ENCODE measurements around the gene PRR19.

Gene PRR19

DNA sequence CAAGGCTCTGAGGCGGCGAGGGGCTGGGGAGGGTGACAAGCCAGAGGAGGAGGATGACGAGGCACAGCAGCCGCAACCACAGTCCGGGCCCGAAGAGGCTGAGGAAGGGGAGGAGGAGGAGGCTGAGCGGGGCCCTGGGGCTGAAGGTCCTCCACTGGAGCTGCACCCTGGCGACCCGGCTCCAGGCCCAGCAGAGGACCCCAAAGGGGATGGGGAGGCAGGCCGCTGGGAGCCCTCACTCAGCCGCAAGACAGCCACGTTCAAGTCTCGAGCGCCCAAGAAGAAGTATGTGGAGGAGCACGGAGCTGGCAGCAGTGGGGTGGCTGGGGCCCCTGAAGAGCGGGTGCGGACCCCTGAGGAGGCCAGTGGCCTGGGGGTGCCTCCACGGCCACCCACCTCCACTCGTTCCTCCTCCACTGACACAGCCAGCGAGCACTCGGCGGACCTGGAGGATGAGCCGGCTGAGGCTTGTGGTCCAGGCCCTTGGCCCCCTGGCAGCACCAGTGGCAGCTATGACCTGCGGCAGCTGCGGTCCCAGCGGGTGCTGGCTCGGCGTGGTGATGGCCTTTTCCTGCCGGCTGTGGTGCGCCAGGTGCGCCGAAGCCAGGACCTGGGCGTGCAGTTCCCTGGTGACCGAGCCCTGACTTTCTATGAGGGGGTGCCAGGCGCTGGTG, 29.9 kb upstream of the PRR19 start:
- DNase-seq = no peak

DNA sequence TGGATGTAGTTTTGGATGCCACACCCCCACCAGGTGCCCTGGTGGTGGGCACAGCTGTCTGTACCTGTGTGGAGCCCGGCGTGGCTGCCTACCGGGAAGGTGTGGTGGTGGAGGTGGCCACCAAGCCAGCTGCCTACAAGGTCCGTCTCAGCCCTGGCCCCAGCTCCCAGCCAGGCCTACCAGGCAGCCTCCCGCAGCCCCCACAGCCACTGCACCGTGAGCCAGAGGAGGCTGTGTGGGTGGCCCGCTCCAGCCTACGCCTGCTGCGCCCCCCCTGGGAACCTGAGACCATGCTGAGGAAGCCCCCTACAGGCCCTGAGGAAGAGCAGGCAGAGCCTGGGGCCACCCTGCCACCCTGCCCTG, 29.4 kb upstream of the PRR19 start:
- no peak for DNase-seq

DNA sequence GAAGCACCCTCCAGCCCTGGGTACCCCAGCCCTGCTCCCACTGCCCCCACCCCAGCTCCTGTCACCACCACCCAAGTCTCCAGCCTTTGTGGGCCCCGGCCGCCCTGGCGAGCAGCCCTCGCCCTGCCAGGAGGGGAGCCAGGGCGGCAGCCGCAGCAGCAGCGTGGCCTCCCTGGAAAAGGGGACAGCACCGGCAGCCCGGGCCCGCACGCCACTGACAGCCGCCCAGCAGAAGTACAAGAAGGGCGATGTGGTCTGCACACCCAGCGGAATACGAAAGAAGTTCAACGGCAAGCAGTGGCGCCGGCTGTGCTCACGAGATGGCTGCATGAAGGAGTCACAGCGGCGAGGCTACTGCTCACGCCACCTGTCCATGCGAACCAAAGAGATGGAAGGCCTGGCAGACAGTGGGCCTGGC, 28.9 kb upstream of the PRR19 start:
- DNase-seq = no peak

DNA sequence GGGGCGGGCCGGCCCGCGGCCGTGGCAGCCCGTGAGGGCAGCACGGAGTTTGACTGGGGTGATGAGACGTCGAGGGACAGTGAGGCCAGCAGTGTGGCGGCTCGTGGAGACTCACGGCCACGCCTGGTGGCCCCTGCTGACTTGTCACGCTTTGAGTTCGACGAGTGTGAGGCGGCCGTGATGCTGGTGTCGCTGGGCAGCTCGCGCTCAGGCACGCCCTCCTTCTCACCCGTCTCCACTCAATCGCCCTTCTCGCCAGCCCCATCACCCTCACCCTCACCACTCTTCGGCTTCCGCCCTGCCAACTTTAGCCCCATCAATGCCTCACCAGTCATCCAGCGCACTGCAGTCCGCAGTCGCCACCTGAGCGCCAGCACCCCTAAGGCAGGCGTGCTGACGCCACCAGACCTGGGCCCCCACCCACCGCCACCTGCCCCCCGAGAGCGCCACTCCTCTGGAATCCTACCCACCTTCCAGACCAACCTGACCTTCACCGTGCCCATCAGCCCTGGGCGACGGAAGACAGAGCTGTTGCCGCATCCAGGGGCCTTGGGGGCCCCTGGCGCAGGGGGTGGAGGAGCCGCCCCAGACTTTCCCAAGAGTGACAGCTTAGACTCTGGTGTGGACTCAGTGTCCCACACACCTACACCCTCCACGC, 28.4 kb upstream of the PRR19 start:
- DNase-seq = no peak

DNA sequence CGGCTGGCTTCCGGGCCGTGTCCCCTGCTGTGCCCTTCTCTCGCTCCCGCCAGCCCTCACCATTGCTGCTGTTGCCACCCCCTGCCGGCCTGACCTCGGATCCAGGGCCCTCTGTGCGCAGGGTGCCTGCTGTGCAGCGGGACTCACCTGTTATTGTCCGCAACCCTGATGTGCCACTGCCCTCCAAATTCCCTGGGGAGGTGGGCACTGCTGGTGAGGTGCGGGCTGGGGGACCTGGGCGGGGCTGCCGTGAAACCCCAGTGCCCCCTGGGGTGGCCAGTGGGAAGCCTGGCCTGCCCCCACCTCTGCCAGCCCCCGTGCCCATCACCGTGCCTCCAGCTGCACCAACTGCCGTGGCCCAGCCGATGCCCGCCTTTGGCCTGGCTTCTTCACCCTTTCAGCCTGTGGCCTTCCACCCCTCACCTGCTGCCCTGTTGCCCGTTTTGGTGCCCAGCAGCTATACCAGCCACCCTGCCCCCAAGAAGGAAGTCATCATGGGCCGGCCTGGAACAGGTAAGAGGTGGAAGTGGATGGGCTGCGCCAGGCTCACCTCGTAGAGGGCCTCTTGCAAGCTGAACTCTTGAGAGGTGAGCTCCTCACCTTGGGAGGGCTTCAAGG, 27.8 kb upstream of the PRR19 start:
- DNase-seq = no peak

DNA sequence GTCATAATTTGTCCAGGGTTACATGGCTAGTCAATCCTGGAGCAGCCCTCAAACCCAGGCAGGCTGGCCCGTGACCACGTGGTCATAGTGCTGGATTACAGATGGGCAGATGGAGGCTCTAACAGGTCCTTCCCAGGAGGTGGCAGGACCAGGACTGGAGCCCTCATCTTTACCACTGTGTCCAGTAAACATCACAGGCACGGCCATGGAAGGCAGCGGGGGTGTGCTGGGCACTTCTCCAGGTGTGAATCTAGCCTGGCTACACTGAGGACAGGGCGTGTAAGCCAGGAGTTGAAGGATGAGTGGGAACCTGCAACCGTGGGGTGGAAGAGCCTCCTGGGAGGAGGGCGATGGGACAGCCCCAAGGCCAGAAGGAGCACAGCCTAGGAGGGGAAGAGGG, 26.8 kb upstream of the PRR19 start:
- DNase-seq = no peak

DNA sequence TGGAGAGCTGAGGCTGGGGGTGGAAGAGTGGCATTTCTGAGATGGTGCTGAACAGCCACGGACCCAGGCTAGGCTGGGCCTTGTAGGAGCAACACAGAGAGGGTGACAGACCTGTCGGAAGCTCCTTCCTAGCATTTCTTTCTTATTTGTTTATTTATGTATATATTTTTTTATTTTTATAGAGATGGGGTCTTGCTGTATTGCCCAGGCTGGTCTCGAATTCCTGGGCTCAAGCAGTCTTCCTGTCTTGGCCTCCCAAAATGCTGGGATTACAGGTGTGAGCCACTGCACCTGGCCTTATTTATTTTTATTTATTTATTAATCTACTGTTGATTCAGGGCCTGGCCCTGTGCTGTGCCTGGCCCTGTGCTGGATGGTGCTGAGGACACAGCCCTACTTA, 26.4 kb upstream of the PRR19 start:
- DNase-seq = no peak

DNA sequence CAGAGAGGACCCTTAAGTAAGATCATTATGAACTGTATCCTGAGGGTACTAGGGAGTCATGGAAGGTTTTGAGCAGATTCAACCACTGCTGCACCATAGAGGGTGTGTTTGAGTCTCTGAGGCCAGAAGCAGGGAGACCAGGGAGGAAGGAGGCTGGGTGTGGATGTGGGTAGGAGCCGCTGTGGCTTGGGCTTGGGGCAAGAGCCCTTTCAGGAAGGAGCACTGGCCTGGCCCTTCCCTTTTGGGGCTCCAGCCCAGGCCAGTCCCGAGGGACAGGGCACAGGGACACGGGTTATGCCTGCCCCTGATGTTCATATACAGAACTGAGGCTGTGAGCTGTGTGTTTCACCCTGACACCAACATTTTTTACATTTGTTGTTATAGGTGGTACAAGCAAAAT, 25.6 kb upstream of the PRR19 start:
- DNase-seq = no peak

DNA sequence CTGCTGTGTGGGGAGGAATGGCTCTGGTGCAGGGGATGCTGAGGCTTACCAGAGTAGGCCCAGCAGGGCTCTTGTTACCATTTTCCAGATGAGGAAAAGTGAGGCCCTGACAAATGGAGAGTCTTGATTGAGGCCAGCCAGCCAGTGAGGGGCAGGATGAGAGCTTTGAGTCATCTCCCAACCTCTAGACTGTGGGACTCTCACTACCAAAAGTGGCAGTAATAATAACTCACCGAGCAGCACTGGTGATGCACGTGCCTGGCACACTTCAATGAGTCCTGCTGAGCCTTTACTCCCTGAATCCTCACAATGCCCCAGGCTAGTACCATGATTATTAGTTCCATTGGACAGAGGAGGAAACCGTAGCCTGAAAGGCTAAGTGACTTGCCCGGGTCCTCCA, 25.1 kb upstream of the PRR19 start:
- DNase-seq = no peak

DNA sequence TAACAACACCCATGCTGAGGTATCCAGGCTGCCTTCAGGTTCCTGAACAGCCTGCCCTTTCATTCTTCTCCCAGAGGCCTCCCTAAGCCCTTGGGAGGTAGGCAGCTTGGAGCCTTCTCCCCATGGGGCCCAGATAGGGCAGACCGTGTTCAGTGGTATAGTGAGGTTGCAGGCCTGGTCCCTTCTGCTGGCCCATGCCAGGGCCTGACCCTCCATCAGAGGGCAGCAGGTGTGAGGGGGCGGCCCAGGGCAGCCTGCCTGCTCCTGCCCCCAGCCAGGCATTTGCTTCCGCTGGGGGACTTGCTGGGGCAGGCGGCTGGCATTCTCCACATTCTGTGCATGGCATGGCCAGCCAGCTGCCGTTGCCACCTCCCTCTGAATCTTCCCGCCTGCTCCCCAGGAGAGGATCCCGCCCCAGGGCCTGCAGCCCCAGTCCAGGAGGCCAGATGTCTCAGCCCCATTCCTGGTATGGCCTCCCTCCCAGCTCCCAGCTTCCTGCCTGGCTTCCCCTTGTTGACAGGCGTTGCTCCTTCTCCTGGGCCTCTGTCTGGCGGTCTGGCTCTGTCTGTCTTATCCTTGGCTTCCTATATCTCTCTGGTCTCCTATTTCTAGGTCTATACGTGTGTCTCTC, 24.0 kb upstream of the PRR19 start:
- DNase-seq = no peak

DNA sequence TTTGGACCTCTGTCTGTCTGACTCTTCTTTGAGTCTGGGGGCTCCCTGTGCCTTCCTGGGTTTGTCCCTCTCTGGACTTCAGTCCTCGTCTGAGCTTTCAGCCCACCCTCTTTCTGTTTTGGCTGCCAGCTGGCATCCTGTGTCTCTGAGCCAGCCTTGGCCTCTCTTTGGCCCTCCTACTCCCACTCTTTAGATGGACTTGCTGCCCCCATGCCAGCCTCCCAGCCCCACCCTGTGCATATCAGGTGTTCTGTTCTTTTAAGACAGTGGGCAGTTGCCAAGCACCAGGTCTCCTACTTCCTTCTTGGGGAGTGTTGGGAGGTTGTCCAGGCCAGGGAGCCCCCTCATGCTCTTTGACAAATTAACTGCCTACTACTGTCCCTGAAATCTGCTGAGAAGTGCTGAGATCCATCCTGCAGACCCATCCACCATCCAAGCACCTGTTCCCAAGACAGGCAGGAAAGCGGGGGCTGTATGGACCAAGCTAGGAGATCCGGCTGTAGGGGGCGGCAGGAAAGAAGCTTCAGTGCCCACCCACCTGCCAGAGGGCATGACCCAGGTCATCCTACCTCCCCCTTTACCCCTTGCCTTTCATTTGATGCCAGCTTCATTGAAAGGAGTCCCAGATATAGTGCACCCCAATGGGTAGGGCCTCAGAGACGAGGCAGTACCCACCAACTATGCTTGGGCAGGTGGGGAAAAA, 23.3 kb upstream of the PRR19 start:
- no peak for DNase-seq

DNA sequence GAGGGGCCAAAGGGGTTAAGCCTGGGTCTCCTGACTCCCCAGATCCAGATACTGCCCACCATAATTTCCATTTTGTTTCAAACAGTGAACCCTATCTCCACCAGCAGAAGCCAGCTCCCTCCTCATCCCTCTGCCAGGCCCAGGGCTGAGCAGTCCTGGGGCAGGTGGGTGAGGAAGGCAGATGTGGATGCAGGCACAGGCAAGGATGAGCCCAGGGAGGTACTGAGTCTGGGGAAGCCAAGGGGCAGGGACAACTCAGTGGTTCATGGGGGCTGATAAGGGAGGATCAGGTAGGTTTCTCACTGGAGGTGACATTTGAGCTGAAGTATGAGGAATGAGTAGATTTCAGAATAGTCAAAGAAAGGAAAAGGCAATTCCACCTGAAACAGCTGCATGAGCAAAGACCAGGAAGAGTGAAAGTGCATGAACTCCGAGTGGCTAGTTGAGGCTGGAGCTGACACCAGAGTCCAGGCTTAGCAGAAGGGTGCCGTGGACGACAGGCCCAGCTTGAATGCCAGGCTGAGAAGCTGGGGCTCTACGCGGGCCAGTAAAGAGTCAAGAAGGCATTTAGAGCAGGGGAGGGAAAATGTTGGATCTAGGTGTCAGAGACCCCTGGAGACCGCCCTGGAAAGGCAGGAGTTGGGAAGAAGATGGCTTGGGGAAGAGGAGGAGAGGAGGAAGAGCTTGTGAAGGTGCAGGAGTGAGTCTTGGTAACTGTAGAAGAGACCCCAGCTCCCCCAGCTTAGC, 22.6 kb upstream of the PRR19 start:
- DNase-seq = no peak

DNA sequence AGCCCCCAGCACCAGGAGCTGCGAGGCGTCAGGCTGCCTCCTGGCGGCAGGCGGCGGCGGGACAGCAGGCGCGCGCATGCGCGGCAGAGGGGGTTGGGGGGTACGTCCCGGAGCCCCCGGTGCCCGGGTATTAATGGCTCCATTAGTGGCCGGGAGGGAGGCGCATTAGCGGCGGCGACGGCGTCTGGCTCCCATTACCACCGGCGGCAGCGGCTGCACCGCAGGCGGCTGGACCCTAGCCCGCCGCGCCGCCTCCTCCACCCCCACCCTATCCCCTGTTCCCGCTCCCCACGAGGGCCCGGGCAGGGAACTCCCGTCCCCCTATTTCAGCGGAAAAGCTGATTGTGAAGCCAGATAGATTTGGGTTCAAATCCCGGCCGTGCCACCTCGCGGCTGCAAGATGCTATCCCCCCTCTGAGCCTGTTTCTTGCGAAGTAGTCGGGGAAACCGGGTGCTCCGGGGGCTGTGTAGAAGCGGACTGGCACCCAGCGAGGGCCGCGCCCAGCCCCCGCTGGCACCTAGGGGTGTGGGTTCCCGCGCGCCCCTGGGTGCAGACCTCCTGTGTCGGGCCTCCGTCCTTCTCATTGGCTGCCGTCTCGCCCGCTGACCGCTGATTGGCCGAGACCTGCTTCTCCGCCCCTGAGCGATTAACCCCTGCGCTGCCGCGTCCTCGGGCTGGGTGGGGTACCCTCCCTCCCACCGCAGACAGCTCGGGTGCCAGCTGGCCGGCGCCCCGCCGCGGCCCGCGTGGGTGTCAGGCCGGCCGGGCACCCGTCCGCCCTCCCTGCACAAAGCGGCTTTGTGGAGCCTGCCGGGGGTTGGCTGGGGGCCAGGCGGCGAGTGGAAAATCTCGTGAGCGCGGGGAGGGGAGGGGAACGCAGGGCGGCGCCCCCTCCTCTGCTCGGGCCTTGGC, 21.8 kb upstream of the PRR19 start:
- peak; percentile 92 for DNase-seq

DNA sequence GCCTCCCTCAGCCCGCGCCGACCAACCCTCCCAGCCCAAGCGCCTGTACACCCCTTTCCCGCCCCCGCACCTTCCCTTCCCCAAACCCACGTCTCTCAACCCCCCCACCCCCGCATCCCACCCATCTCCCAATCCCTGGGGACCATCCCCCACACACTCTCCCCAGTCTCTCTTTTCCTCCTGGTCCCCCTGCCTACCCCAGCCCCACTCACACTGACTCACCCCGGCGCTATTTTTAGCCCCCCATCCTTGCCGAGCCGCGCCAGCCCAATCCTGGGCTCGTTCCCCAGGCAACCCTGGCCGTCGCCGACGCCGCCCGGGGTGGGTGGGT, 21.2 kb upstream of the PRR19 start:
- no peak for DNase-seq

DNA sequence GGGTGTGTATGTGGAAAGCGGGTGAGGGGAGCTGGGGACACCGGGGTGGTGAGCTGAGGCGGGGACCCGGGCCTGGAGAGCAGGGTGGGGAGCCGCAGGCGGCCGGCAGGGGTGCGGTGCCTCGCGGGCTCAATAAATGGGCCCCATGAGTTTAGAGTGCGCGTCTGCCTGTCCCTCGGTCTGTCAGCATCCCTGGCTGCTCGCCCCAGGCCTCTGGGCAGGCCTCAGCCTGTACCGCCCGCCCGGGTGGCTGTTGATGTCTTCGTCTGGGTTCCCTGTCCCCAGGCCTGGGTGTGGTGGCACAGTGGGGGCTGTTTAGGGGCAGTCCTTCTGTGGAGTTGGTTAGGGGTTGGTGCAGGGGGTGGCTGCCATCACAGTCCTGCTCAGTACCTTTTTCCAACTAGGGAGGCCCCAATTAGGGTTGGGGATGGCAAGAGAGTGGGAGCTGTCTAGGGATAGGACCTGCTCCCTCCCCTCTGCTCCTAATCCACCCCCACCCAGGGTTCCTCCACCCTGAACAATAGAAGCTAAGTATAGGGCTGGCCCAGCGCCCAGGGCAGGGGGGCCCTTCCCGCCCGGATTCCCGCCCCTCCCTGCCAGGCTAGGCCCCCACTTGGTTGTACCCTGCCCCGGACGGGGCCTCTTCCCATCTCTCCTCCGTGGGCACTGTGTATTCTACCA, 20.6 kb upstream of the PRR19 start:
- peak; percentile 44 for DNase-seq

DNA sequence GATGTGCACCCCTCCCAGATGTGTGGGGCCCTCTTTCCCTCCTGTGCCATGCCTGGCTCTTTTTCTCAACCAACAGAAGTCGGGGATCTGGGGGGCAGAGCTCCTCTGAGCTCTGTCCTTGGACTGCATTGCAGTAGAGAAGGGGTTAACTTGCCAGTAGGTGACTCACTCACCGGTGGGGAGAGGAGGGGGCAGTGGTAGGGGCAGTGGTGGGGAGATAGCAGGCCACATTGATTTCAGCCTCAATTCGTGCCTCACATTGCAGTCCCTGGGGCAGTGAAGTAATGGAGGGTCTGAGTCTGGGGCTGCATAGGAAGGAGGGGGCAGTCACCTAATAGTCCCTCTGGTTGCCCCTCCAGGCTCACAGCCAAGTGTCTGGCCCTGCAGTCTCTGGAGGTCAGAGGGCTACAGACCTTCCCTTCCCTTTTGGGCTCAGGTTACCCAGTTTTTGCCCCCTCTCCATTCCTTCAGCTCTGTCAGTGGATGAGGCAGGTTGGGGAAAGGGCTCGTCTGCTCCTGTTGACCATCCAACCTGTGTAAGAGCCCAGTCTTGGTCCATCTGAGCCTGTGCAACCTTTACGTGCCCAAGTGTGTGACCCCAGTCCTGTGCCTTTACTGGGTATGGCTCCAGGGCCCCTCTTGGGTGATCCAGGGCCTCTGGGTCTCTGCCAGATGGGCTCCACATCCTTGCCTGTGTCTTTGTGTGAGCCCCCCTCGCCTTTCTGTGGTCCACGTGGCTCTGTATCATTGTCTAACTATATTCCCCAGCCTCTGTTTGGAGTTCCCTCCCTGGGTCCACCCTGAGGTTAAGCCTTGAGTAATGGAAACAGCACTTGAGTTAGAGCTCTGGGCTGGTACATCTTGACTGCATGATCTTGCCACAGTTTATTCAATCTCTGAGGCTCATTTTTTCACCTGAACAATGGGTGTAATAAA, 19.8 kb upstream of the PRR19 start:
- no peak for DNase-seq

DNA sequence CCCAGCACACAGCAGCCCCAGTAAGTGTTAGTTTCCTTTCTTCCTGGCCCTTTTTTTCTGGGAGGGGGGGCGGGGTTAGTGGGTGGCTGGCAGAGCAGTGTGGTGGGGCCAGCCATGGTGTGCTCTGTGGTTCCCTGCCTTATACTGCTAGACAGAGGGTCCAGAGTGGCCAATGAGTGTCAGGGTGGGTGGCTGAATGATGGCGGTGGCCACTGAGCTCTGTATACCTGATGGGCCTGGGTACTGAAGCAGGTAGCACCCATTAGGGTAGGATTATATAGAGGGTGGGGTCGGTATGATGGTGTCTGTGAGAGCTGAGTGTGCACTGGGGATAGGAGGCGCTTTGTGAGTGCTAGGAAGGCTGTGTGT, 19.1 kb upstream of the PRR19 start:
- no peak for DNase-seq

DNA sequence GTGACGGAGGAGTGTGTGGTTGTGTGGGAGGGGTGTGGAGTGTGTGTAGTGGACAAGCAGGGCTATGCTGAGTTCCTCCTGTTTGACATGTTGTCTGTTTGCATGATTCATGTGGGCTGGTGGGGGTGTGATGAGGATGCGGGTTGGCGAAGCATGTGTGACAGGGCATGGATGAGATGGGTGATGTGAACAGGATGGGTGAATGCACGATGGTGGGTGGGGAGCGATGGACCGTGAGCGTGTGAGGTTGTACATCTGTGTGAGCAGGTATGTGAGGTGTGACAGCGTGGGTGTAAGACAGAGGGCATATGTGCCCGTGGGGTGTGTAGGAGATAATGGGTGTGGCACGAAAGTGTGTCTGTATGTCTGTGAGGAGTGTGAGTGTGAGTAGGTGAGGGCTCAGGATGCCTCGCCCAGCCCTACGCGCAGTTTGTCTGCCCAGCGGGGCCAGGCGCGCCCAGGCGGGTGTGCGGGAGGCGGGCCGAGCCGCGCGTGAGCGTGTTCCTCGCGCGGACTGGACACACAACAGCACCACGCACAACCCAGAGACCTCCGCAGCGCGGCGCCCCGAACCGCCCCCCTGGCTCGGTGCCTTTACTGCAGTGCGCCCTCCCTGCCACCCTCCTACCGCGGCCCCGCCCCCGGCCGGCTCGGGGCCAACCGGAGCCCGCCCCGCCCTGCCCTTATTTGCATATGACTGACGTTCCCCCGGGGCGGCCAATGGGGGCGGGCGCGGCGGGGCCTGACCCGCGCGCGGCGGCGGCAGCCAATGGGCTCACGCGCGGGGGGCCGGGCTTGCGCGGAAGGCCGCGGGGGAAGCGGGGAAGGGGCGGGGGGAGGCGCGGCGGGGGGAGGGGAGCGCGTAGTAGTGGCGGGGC, 18.5 kb upstream of the PRR19 start:
- DNase-seq = peak; percentile 97

DNA sequence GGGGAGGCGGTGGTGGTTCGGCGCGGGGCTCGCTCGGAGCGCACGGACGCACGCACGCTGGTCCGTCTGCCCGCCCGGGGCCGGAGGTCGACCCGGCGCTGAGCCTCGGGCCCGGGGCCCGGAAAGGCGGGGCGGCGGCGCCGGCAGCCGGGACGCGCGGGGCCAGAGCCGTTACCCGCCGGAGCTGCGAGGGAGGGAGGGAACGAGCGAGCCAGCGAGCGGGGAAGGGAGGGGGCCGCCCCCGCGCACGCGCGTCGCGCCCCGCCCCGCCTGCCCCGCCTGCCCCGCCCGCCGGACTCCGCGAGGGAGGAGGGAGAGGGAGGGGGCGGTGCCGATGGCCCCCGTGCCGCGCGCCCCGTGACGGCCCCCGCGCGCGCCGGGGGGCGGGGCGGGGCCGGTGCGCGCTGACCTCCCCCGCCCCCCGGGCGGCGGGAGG, 17.8 kb upstream of the PRR19 start:
- DNase-seq = peak; percentile 91

Measured in CD4-positive, alpha-beta T cell treated with Interleukin-10 for 1 hour (primary cell).